Effector CD8-positive, alpha-beta T cell (primary cell): Measurements from ENCODE around the gene MOCOS.
"Not testable (repeated sequence)": the region's sequence is repeated elsewhere in the genome, so short reads cannot be mapped to it uniquely, and the experiment has no call there.

ENCODE experiments used
- DNase-seq: peaks from one replicate; lab custom pipeline; 2025; lab: John Stamatoyannopoulos, UW

The MOCOS gene

GRCh38 chr18:36201765-36202164, 14.5 kb downstream of the MOCOS start:
- no peak for DNase-seq

- DNase-seq: no peak
Measured at GRCh38 chr18:36203360-36203895, 16.1 kb downstream of the MOCOS start.

DNA sequence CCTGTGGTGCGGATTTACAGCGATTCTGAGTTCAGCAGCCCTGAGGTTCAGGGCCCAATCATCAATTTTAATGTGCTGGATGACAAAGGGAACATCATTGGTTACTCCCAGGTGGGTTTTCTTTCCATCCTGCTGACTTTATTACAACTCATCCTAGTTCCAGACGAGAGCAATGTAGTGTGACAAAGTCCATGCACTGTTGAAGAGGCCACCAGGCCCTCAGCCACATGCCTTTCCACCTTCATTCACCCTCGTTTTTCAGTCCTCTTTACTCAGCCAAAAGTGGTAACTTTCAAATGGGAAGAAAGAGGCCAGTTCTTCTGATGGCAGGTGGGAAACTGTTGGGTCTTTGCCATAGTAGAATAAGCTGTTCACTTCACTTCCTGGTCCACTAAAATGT, 17.9 kb downstream of the MOCOS start:
- DNase-seq: no peak

- DNase-seq: no peak
Measured at GRCh38 chr18:36207303-36207702, 20.0 kb downstream of the MOCOS start.

GRCh38 chr18:36207969-36208368, 20.7 kb downstream of the MOCOS start:
- DNase-seq: not testable (repeated sequence)

DNA sequence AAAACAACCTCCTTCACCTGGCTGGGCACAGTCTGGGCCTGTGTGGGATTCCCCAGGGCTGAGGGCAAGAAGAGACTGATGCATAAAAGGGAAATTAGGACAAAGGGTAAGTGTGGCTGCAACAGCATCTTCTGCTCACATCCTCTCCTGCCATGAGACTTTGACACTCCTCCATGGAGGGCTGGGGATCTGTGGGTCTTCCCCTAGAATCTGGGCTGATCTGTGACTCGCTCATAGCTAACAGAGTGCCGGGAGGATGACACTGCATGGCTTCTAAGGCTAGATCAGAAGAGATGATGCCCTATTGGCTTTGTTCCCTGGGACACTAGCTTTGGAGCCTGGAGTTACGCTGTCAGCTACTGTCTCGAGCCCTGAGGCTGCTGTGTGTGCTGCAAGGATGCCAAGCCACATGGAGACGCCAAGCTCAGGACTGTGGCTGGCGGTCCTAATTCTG, 24.3 kb downstream of the MOCOS start:
- DNase-seq: no peak

DNA sequence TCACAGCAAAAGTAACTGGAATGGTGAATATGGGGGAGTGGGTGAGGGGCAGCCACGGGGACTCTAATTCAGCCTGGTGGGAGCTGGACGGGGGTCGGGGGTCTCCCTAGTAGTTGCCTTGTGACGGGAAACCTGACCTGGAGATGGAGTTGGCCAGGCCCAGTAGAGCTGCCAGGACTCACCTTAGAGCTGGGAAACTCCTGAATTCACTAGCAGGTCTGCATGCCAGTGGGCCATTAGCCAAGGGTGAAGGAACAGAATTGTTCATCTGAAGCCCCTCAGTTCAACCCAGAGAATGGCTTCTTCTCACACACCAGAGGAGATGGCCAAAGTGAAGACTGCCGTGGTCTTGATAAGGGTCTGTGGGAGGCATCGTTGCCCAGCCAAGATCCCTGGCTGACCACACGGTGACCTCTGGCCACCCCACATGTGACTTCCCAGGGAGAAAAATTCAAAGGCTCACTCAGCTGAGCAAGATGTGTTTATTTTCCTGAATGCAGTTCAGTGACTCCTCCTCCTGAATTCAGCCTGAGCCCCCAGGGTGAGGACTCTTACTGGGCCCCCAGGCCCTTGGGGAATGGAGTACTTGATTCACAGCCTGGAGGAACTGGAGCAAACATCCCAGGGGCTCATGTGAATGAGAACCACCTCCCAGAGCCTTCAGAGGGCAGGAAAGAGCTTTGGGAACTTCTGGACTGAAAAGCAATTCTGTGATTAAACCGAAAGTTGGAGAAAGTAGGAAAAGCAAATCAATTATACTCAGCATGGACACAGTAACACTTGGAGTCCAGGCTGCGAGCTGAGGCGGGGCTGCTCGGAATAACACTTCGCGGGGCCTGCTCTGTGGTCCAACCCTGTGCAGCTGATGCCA, 25.2 kb downstream of the MOCOS start:
- DNase-seq: no peak

DNA sequence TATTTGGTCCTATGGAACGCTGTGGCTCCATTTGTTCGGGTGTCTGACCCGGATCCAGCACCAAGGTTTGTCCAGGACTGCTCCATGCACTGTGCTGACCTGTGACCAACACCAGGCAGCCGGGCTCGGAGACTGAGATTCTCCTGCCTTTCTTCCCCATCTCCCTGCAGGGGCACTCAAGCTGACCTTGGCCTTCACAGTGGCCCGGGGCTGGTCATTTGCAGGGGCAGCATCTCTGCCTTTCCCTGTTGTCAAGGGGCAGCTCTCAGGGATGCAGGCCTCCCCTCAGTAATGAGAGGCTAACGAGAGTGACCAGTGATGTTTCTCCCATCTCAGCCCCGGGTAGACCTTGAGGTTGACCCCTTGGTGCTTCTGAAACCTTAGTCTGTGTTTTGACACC, 27.5 kb downstream of the MOCOS start:
- DNase-seq: no peak

- DNase-seq: no peak
Measured at GRCh38 chr18:36215577-36215976, 28.3 kb downstream of the MOCOS start.

DNA sequence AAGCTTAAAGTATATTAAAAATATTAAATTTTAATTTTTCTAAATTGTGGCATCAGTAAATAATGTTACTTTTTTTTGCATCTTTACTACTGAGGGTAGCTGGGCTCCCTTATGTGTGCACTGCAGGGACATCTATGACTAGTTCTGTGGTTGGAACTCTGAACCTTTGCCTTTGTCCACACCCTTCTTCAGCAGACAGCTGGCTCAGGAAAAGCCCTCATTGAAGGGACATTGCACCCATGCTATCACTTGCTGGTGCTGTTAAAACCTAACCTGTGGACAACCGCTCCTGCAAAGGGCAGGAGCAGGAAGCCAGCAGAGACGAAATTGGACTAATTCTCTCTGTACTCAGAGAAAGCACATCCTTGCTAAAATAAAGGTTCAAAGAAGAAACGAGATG, 30.1 kb downstream of the MOCOS start:
- no peak for DNase-seq

- DNase-seq: no peak
Measured at GRCh38 chr18:36229188-36229587, 41.9 kb downstream of the MOCOS start.

DNA sequence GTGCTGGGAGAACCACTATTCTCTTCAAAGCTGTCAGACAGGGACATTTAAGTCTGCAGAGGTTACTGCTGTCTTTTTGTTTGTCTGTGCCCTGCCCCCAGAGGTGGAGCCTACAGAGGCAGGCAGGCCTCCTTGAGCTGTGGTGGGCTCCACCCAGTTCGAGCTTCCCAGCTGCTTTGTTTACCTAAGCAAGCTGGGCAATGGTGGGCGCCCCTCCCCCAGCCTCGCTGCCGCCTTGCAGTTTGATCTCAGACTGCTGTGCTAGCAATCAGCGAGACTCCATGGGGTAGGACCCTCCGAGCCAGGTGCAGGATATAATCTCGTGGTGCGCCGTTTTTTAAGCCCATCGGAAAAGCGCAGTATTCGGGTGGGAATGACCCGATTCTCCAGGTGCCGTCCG, 53.2 kb downstream of the MOCOS start:
- DNase-seq: not testable (repeated sequence)

DNA sequence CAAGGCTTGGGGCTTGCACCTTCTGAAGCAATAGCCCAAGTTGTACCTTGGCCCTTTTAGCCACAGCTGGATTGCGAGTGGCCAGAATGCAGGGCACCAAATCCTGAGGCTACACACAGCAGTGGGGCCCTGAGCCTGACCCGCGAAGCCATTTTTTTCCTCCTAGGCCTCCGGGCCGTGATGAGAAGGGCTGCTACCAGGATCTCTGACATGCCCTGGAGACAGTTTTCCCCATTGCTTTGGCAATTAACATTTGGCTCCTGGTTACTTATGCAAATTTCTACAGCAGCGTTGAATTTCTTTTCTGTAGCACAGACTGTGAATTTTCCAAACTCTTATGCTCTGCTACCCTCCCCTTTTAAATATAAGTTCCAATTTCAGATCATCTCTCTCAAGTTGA, 54.5 kb downstream of the MOCOS start:
- no peak for DNase-seq

DNA sequence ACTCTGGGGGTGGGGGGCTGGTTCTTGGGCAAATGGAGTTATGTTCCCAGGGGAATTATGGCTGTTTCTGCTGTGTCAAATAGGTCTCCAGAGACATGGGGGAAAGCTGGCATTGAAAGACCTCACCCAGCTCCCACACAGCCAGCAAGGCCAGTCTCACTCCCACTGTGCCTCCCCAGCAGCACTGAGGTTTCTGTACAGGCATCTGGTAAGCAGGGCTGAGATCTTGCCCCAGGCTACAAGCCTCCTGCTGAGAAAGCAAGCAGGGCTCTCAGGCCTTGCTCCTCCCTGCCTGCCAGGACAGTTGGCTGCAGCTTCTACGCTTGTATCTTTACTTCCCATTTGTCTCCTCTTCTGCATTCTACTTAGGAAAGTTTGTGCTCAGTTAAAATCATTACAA, 59.7 kb downstream of the MOCOS start:
- no peak for DNase-seq

GRCh38 chr18:36249392-36249791, 62.1 kb downstream of the MOCOS start:
- no peak for DNase-seq

DNA sequence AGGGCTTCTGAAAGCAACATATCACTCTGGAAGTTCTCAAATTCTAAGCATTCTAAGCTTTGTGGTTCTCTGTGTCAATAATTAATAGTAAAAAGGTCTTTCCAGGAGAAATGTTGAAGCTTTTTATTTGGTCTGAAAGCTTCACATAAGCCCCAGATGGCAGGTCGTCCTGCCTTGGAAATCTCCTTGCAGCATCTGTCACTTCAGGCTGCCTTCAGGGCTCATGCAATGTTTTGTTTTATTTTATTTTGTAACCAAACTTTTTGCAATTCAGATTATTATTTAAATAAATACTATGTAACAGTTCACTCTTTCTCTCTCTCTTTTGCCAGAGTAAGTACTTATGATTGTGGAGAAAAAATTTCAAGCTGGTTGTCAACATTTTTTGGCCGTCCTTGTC, 63.5 kb downstream of the MOCOS start:
- DNase-seq: no peak

DNA sequence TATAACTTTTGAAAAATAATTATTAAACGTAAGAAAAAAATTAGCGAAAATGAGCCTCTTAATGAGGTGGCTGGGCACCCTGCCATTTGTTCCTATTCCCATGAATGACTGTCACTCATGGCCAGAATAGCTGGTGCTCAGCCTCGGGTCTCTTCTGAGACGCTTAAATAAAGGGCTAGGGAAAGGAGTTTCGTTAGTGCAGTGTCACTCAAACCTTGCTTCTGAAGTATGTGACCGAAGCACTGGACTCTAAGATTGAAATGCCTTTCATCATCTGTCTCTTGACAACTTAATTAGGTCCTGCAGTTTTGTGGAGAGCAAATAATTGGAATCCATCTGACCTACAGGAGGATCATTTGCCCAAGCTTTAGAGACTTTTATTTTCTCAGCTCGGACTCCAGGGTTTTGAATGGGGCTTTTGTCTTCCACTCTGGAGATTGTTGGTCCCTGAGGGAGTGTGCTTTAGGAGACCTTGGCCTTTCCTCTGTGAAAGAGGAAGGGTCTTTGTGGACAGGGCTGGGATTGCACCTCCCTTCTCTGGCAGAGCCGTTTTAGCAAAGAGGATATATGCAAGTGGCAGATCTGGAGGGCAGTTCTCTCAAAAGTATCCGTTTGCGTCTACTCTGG, 67.9 kb downstream of the MOCOS start:
- no peak for DNase-seq

DNA sequence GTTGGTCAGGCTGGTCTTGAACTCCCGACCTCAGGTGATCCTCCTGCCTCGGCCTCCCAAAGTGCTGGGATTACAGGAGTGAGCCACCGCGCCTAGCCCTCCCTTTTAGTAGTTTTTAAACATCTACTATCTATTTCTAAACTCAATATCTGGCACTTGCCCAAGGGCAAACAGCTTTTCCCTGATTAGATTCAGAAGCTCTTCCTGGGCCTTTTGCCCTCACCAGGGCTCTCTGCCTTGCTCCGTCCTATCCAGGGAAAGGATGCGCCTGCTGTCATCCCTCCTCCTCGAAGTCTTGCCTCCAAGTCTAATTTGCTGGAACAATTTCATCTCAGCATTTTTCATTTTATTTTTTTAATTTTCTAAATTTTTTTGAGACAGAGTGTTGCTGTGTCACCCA, 68.8 kb downstream of the MOCOS start:
- no peak for DNase-seq

DNA sequence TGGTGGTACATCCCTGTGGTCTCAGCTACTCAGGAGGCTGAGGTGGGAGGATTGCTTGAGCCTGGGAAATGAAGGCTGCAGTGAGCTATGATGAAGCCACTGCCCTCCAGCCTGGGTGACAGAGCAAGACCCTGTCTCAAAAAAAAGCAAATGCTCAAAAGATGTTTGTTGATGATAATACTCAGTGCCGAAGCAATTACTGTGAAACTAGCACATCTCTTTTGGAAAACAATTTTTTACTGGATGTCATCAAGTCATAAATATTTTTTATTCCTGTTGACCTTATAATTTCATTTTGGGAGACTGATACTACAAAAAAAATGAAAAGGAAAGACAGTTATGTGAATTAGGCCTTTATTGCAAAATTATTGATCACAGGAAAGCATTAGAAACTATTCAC, 75.7 kb downstream of the MOCOS start:
- no peak for DNase-seq

GRCh38 chr18:36264283-36264682, 77.0 kb downstream of the MOCOS start:
- DNase-seq: no peak

GRCh38 chr18:36265015-36265414, 77.7 kb downstream of the MOCOS start:
- DNase-seq: no peak

DNA sequence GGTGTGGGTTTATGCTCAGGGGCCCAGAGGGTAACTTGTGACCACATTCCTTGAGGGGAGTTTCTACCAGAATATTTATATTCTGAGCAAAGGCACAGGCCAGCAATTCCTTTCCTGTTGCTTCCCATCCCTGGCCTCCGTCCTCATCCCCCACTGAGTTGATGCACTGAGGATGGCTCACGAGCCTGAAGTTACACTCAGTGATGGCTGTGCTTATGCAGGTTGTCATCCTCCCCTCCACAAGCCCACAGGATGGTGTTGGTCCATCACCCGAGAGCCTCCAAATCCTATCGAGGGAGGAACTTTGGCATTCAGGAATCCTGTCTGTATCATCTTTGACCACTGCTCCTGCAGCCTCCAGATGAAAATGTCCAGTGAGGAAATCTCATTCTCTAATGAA, 81.9 kb downstream of the MOCOS start:
- DNase-seq: no peak

- DNase-seq: no peak
Measured at GRCh38 chr18:36271153-36271552, 83.9 kb downstream of the MOCOS start.
